ENCODE results near the gene PRR16. TPM values are rescaled to one million over a fixed set of nuclear protein-coding genes. Genes with fewer than 3 reads are reported as not detected.
"Not testable (repeated sequence)": the region's sequence is repeated elsewhere in the genome, so short reads cannot be mapped to it uniquely, and the experiment has no call there.

PRR16 gene
- 9.2 and 17.2 TPM in 2 replicates for total RNA-seq
- 24.0 TPM for polyA plus RNA-seq (2012)

- peak; percentile 85 for DNase-seq (ENCODE audit: low read depth)
These were observed at the start of gene PRR16 for GRCh38 chr5:120463991-120464626. Gene PRR16, plus strand, starts transcription at chr5:120464300.

- no peak for DNase-seq (ENCODE audit: low read depth)
These were observed 48.1 kb upstream of the PRR16 start for GRCh38 chr5:120415985-120416384.

- peak; percentile 82 for DNase-seq (ENCODE audit: low read depth)
These were observed 45.0 kb upstream of the PRR16 start for GRCh38 chr5:120419127-120419526.

- DNase-seq (ENCODE audit: low read depth), result not testable (repeated sequence)
These were observed 37.3 kb upstream of the PRR16 start for GRCh38 chr5:120426633-120427275.

GRCh38 chr5:120430572-120430971, 33.5 kb upstream of the PRR16 start:
- DNase-seq (ENCODE audit: low read depth), result no peak

- DNase-seq (ENCODE audit: low read depth), result peak; percentile 56
These were observed 31.2 kb upstream of the PRR16 start for GRCh38 chr5:120432861-120433260.

- DNase-seq (ENCODE audit: low read depth), result peak; percentile 87
These were observed 29.0 kb upstream of the PRR16 start for GRCh38 chr5:120435129-120435528.

- no peak for DNase-seq (ENCODE audit: low read depth)
These were observed 27.1 kb upstream of the PRR16 start for GRCh38 chr5:120436996-120437395.

- no peak for DNase-seq (ENCODE audit: low read depth)
These were observed 21.4 kb upstream of the PRR16 start for GRCh38 chr5:120442694-120443093.

GRCh38 chr5:120443607-120444006, 20.5 kb upstream of the PRR16 start:
- no peak for DNase-seq (ENCODE audit: low read depth)

GRCh38 chr5:120446068-120446492, 18.0 kb upstream of the PRR16 start:
- peak; percentile 52 for DNase-seq (ENCODE audit: low read depth)

- DNase-seq (ENCODE audit: low read depth), result no peak
These were observed 17.2 kb upstream of the PRR16 start for GRCh38 chr5:120446901-120447300.

GRCh38 chr5:120447706-120448239, 16.3 kb upstream of the PRR16 start:
- no peak for DNase-seq (ENCODE audit: low read depth)

GRCh38 chr5:120449501-120449900, 14.6 kb upstream of the PRR16 start:
- DNase-seq (ENCODE audit: low read depth), result peak; percentile 51

- DNase-seq (ENCODE audit: low read depth), result no peak
These were observed 13.2 kb upstream of the PRR16 start for GRCh38 chr5:120450910-120451309.

GRCh38 chr5:120451445-120451844, 12.7 kb upstream of the PRR16 start:
- no peak for DNase-seq (ENCODE audit: low read depth)

GRCh38 chr5:120452471-120452870, 11.6 kb upstream of the PRR16 start:
- DNase-seq (ENCODE audit: low read depth), result no peak

GRCh38 chr5:120454094-120454798, 9.9 kb upstream of the PRR16 start:
- DNase-seq (ENCODE audit: low read depth), result peak; percentile 71

- DNase-seq (ENCODE audit: low read depth), result no peak
These were observed 8.1 kb upstream of the PRR16 start for GRCh38 chr5:120456006-120456405.

- peak; percentile 64 for DNase-seq (ENCODE audit: low read depth)
These were observed 6.1 kb upstream of the PRR16 start for GRCh38 chr5:120457839-120458507.

- not testable (repeated sequence) for DNase-seq (ENCODE audit: low read depth)
These were observed 5.6 kb upstream of the PRR16 start for GRCh38 chr5:120458508-120458847.

GRCh38 chr5:120461251-120461650, 2.8 kb upstream of the PRR16 start:
- DNase-seq (ENCODE audit: low read depth), result no peak
